ENCODE data around the gene IL22RA1.

Gene IL22RA1

GRCh38 chr1:24186993-24187790, 44.3 kb upstream of the IL22RA1 start, which contains the start of gene IFNLR1:
TSS of gene IFNLR1 (minus strand) at chr1:24187289. CDS start at chr1:24187248, 41 bp downstream.
- TF ChIP-seq, protein P1, sequence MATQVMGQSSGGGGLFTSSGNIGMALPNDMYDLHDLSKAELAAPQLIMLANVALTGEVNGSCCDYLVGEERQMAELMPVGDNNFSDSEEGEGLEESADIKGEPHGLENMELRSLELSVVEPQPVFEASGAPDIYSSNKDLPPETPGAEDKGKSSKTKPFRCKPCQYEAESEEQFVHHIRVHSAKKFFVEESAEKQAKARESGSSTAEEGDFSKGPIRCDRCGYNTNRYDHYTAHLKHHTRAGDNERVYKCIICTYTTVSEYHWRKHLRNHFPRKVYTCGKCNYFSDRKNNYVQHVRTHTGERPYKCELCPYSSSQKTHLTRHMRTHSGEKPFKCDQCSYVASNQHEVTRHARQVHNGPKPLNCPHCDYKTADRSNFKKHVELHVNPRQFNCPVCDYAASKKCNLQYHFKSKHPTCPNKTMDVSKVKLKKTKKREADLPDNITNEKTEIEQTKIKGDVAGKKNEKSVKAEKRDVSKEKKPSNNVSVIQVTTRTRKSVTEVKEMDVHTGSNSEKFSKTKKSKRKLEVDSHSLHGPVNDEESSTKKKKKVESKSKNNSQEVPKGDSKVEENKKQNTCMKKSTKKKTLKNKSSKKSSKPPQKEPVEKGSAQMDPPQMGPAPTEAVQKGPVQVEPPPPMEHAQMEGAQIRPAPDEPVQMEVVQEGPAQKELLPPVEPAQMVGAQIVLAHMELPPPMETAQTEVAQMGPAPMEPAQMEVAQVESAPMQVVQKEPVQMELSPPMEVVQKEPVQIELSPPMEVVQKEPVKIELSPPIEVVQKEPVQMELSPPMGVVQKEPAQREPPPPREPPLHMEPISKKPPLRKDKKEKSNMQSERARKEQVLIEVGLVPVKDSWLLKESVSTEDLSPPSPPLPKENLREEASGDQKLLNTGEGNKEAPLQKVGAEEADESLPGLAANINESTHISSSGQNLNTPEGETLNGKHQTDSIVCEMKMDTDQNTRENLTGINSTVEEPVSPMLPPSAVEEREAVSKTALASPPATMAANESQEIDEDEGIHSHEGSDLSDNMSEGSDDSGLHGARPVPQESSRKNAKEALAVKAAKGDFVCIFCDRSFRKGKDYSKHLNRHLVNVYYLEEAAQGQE (IDR thresholded peaks at IDR 0.05; ENCODE audit: insufficient read depth in 1 of 2, low read depth in 2 of 2, low read length in 2 of 2): no peak
- TF ChIP-seq TAF1 (IDR thresholded peaks at IDR 0.05; ENCODE audit: borderline replicate concordance, insufficient read depth, low read length) (no peak), SIN3A (IDR thresholded peaks at IDR 0.05; ENCODE audit: borderline replicate concordance, insufficient read depth, low read length) (no peak), FOXP2 (optimal IDR thresholded peaks at IDR 0.05; ENCODE audit: borderline replicate concordance, extremely low read depth, extremely low read length, insufficient read depth) (no peak), POLR2AphosphoS5 (IDR thresholded peaks at IDR 0.05; ENCODE audit: low read depth, low read length) (no peak)

DNA sequence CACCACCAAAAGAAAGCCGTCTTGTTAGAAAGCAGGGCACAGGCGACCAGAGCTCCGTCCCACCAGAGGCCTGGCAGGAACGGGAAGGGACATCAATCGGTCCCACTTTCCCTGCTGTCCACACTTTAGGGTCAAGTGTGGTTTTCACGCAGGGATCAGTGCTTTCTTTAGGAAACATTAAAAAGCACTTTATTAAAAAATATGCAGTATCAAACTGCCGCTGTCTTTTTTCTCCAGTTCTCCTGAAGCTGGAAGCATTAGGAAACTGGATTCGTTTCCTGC, 43.7 kb upstream of the IL22RA1 start:
- TF ChIP-seq, protein P1 (IDR thresholded peaks at IDR 0.05; ENCODE audit: insufficient read depth in 1 of 2, low read depth in 2 of 2, low read length in 2 of 2): no peak
- TF ChIP-seq TAF1 (IDR thresholded peaks at IDR 0.05; ENCODE audit: borderline replicate concordance, insufficient read depth, low read length) (no peak), SIN3A (IDR thresholded peaks at IDR 0.05; ENCODE audit: borderline replicate concordance, insufficient read depth, low read length) (no peak), FOXP2 (optimal IDR thresholded peaks at IDR 0.05; ENCODE audit: borderline replicate concordance, extremely low read depth, extremely low read length, insufficient read depth) (no peak), POLR2AphosphoS5 (IDR thresholded peaks at IDR 0.05; ENCODE audit: low read depth, low read length) (no peak)

GRCh38 chr1:24186031-24186710, 43.2 kb upstream of the IL22RA1 start:
- no peak for TF ChIP-seq SIN3A (IDR thresholded peaks at IDR 0.05; ENCODE audit: borderline replicate concordance, insufficient read depth, low read length)
- TF ChIP-seq TAF1 (IDR thresholded peaks at IDR 0.05; ENCODE audit: borderline replicate concordance, insufficient read depth, low read length): no peak
- no peak for TF ChIP-seq FOXP2 (optimal IDR thresholded peaks at IDR 0.05; ENCODE audit: borderline replicate concordance, extremely low read depth, extremely low read length, insufficient read depth)
- no peak for TF ChIP-seq POLR2AphosphoS5 (IDR thresholded peaks at IDR 0.05; ENCODE audit: low read depth, low read length)
- TF ChIP-seq, protein P1 (IDR thresholded peaks at IDR 0.05; ENCODE audit: insufficient read depth in 1 of 2, low read depth in 2 of 2, low read length in 2 of 2): no peak

- TF ChIP-seq FOXP2 (optimal IDR thresholded peaks at IDR 0.05; ENCODE audit: borderline replicate concordance, extremely low read depth, extremely low read length, insufficient read depth) (no peak), TAF1 (IDR thresholded peaks at IDR 0.05; ENCODE audit: borderline replicate concordance, insufficient read depth, low read length) (no peak), SIN3A (IDR thresholded peaks at IDR 0.05; ENCODE audit: borderline replicate concordance, insufficient read depth, low read length) (no peak), POLR2AphosphoS5 (IDR thresholded peaks at IDR 0.05; ENCODE audit: low read depth, low read length) (no peak)
- TF ChIP-seq, protein P1 (IDR thresholded peaks at IDR 0.05; ENCODE audit: insufficient read depth in 1 of 2, low read depth in 2 of 2, low read length in 2 of 2): no peak
Measured at GRCh38 chr1:24185076-24185475, 42.1 kb upstream of the IL22RA1 start.

All from PFSK-1 (cell line).